Neural cell (in vitro differentiated cells): ENCODE measurements around the gene CD300A.

Experiments used
- EZH2 ChIP-seq: fragments of 200-600, 300-800 bp; shearing (Covaris generic), sonication (generic); IDR thresholded peaks from 2 replicates; pipeline ENCODE4 v1.6.1; 2014; ENCODE audit warnings: antibody characterized with exemption, low read length, borderline replicate concordance, mild to moderate bottlenecking; ENCODE audit not compliant: insufficient read depth, poor library complexity, severe bottlenecking
- MXI1 ChIP-seq: fragments of 450-650 bp; conservative IDR thresholded peaks from 2 replicates; pipeline ENCODE4 v1.6.1; 2014; ENCODE audit warnings: antibody characterized with exemption, mild to moderate bottlenecking; ENCODE audit not compliant: poor library complexity, severe bottlenecking
- TF ChIP-seq, protein P1 (sequence below): IDR thresholded peaks from 2 replicates; pipeline ENCODE4 v1.6.1; 2012; ENCODE audit warnings: borderline replicate concordance
- TF ChIP-seq, protein P2 (sequence below): fragments of 450-650 bp; IDR thresholded peaks from 2 replicates; pipeline ENCODE4 v1.5.1; 2014; ENCODE audit warnings: antibody characterized with exemption, mild to moderate bottlenecking, moderate library complexity; ENCODE audit not compliant: poor library complexity, severe bottlenecking

DNA sequence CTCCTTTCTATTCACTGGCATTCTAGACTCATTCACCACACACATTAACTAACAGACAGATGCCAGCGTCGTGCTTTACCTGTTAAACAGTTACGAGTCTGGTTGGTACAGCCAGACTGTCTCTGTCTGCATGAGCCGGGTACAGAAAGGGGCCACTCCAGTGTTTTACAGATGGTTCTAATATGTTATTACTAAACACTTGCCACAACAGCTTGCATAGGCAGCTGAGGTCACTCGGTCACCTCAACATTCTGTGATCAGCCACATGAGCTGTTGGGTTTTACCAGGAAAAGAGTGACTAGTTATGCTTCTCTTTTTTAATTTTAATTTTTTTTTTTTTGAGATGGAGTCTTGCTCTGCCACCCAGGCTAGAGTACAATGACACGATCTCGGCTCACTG is 25.2 kb downstream of the CD300A start:
- TF ChIP-seq, protein P1, sequence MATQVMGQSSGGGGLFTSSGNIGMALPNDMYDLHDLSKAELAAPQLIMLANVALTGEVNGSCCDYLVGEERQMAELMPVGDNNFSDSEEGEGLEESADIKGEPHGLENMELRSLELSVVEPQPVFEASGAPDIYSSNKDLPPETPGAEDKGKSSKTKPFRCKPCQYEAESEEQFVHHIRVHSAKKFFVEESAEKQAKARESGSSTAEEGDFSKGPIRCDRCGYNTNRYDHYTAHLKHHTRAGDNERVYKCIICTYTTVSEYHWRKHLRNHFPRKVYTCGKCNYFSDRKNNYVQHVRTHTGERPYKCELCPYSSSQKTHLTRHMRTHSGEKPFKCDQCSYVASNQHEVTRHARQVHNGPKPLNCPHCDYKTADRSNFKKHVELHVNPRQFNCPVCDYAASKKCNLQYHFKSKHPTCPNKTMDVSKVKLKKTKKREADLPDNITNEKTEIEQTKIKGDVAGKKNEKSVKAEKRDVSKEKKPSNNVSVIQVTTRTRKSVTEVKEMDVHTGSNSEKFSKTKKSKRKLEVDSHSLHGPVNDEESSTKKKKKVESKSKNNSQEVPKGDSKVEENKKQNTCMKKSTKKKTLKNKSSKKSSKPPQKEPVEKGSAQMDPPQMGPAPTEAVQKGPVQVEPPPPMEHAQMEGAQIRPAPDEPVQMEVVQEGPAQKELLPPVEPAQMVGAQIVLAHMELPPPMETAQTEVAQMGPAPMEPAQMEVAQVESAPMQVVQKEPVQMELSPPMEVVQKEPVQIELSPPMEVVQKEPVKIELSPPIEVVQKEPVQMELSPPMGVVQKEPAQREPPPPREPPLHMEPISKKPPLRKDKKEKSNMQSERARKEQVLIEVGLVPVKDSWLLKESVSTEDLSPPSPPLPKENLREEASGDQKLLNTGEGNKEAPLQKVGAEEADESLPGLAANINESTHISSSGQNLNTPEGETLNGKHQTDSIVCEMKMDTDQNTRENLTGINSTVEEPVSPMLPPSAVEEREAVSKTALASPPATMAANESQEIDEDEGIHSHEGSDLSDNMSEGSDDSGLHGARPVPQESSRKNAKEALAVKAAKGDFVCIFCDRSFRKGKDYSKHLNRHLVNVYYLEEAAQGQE: no peak
- TF ChIP-seq, protein P2, sequence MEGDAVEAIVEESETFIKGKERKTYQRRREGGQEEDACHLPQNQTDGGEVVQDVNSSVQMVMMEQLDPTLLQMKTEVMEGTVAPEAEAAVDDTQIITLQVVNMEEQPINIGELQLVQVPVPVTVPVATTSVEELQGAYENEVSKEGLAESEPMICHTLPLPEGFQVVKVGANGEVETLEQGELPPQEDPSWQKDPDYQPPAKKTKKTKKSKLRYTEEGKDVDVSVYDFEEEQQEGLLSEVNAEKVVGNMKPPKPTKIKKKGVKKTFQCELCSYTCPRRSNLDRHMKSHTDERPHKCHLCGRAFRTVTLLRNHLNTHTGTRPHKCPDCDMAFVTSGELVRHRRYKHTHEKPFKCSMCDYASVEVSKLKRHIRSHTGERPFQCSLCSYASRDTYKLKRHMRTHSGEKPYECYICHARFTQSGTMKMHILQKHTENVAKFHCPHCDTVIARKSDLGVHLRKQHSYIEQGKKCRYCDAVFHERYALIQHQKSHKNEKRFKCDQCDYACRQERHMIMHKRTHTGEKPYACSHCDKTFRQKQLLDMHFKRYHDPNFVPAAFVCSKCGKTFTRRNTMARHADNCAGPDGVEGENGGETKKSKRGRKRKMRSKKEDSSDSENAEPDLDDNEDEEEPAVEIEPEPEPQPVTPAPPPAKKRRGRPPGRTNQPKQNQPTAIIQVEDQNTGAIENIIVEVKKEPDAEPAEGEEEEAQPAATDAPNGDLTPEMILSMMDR: no peak
- TF ChIP-seq MXI1: no peak
- no peak for TF ChIP-seq EZH2
